Measurements from ENCODE around the gene ZNF529.

ZNF529 gene

DNA sequence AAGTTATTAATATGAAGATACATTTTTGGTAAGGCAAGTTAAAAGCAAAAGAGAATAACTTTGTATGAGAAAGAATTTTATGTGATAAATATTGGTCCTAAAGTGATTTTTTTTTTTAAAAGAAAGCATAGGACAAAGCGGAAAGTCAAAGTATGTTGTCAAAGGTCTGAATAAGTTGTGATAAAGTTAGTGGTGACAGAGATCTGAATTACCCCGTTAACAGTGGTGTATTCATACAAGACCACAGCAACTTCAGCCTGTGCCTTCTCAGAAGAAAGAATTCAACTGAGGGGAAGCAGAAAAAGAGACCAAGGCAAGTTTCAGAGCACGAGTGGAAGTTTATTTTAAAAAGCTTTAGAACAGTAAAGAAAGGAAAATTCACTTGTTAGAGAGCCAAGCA, 64.8 kb downstream of the ZNF529 start:
- DNase-seq = no peak

DNA sequence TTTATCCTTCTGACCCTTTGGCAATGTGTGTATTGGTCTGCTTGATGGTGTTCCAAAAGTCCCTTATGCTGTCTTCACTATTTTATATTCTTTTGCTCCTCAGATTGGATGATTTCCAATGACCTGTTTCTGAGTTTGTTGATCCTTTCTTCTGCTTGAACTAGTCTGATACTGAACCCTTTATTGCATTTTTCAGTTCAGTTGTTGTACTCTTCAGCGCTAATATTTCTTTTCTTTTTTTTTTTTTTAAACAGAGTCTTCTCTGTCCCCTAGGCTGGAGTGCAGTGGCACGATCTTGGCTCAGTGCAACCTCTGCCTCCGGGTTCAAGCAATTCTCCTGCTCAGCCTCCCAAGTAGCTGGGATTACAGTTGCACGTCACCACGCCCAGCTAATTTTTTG, 71.1 kb downstream of the ZNF529 start:
- DNase-seq = no peak

DNA sequence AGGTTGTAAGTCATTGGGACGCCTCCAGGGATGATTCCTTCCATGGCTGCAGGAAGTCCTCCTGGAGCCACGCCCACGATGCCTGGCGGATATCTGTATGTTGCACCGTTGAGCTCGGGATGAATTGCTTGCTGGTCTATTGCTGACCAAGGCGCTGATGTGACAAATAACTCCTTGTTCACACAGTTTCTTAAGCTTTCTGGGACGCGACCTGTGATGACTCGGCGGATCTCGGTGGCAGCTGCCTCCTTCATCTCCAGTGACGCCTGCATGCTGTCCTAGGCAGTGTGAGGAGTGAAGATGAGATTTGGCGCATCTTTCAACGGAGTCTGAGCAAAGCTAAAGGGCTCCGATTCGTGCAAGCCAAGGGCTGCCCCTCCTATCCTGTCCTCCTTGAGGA, 76.1 kb downstream of the ZNF529 start:
- no peak for DNase-seq

All from effector CD4-positive, alpha-beta T cell (primary cell).